SK-N-MC (cell line): ENCODE results near the gene RHOBTB1.

Source experiments
- DNase-seq: peaks from one replicate; pipeline ENCODE4 v3.0.0-alpha.2; 2011; ENCODE audit warnings: low read depth, low spot score
- H3K27ac ChIP-seq: fragments of 200-600 bp; sonication (generic); 2 replicates; pipeline ENCODE4 v1.5.1; 2016; ENCODE audit warnings: mixed run types
- H3K36me3 ChIP-seq: fragments of 200-600 bp; sonication (generic); 2 replicates; pipeline ENCODE4 v1.6.1; 2017; ENCODE audit warnings: antibody characterized with exemption, low read length, mixed read lengths; ENCODE audit not compliant: insufficient read depth
- H3K4me3 ChIP-seq: fragments of 200-600 bp; sonication (generic); 2 replicates; pipeline ENCODE4 v1.5.1; 2016
- H3K9ac ChIP-seq: fragments of 200-600 bp; sonication (generic); 2 replicates; pipeline ENCODE4 v1.8.0; 2017; ENCODE audit warnings: mixed run types, mixed read lengths; ENCODE audit not compliant: insufficient read length
- H3K9me3 ChIP-seq: fragments of 200-600 bp; sonication (generic); 2 replicates; pipeline ENCODE4 v1.6.1; 2017; ENCODE audit warnings: low read depth, mild to moderate bottlenecking, antibody characterized with exemption, low read length, moderate library complexity, mixed read lengths
- EZH2 ChIP-seq: fragments of 200-600 bp; sonication (generic); IDR thresholded peaks from one replicate; pipeline ENCODE4 v1.6.1; 2017; ENCODE audit warnings: antibody characterized with exemption
- FOXP2 ChIP-seq: optimal IDR thresholded peaks from 2 replicates; pipeline ENCODE3; 2011; ENCODE audit warnings: mild to moderate bottlenecking, moderate library complexity; ENCODE audit not compliant: insufficient read depth; ENCODE audit errors: extremely low read length, control extremely low read depth
- POLR2AphosphoS5 ChIP-seq: IDR thresholded peaks from 2 replicates; pipeline ENCODE4 v1.6.1; 2012; ENCODE audit warnings: mild to moderate bottlenecking, low read depth, low read length, borderline replicate concordance

The RHOBTB1 gene

GRCh38 chr10:60877777-60878120 is 66.2 kb downstream of the RHOBTB1 start:
- DNase-seq, result no peak
- no peaks in the 10 kb centered on the region for H3K36me3 ChIP-seq
- TF ChIP-seq POLR2AphosphoS5, result no peak
- TF ChIP-seq EZH2, result no peak
- TF ChIP-seq FOXP2, result no peak
- H3K4me3 ChIP-seq, result no peak overlapping the region
- H3K9ac ChIP-seq, result no peak overlapping the region
- H3K27ac ChIP-seq, result no peak overlapping the region
- H3K9me3 ChIP-seq, result no peaks in the 10 kb centered on the region

DNA sequence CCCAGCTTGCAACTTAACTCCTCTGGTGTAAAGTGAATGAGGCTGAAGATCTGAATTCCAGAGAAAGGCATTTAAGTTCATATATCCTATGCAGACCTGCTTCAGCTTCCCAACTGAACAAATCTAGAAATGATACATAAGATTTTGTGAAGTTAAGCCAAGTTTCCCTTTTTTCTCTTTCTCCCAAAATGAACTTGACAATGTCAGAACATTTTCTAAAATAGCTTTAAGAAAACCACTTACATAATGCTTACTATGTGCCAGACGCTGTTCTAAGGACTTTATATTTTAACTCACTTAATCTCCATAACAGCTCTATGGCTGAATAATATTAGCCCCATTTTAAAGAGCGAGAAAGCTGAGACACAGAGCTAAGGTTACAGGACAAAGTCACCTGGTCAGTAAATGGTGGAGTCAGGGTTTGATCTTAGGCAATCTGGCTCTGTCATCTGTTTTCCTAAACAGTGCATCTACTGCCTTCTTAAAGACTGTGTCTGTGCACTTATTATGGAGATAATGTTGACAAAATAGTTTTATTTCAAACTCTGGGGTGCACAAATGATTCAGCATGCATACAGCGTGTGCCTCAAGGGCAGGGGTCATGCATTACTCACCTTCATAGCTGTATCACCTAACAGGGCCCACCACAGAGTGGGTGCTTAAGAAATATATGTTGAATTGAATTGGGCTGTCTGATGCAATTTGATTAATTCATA is 66.8 kb downstream of the RHOBTB1 start:
- H3K36me3 ChIP-seq, result no peaks in the 10 kb centered on the region
- H3K9ac ChIP-seq, result no peak overlapping the region
- H3K27ac ChIP-seq, result no peak overlapping the region
- H3K4me3 ChIP-seq, result no peak overlapping the region
- no peaks in the 10 kb centered on the region for H3K9me3 ChIP-seq
- DNase-seq, result no peak
- TF ChIP-seq EZH2, result no peak
- no peak for TF ChIP-seq POLR2AphosphoS5
- TF ChIP-seq FOXP2, result no peak

DNA sequence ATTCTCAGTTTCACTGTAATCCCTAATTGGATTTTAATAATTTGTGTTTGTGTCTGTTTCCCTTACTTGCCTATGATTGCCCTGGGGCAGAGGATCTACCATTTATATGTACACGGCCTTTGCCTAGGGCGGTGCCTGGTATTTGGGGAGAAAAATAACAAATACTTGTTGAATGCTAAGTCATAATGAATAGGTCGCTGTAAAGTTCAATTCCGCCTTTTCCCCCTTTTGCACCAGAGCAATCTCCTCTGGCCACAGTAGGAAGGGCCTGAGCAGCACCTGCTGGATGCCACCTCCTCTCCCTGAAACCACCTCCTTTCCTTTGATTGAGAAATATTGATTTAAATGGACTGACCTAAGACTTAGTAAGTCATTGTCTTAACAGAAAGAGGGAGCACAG is 70.2 kb downstream of the RHOBTB1 start:
- no peak for DNase-seq
- no peak overlapping the region for H3K4me3 ChIP-seq
- no peaks in the 10 kb centered on the region for H3K36me3 ChIP-seq

GRCh38 chr10:60872451-60872850 is 71.5 kb downstream of the RHOBTB1 start:
- Histone ChIP-seq H3K27ac (no peak overlapping the region), H3K36me3 (no peaks in the 10 kb centered on the region), H3K9me3 (no peaks in the 10 kb centered on the region), H3K9ac (no peak overlapping the region), H3K4me3 (no peak overlapping the region)
- no peak for TF ChIP-seq POLR2AphosphoS5
- no peak for TF ChIP-seq EZH2
- TF ChIP-seq FOXP2, result no peak
- DNase-seq, result no peak

More for the DNA sequence above, 70.2 kb downstream of the RHOBTB1 start:
- TF ChIP-seq POLR2AphosphoS5, result no peak
- TF ChIP-seq EZH2, result no peak
- TF ChIP-seq FOXP2, result no peak
- H3K9me3 ChIP-seq, result no peaks in the 10 kb centered on the region
- H3K27ac ChIP-seq, result no peak overlapping the region
- H3K9ac ChIP-seq, result no peak overlapping the region

- DNase-seq, result no peak
- no peaks in the 10 kb centered on the region for H3K36me3 ChIP-seq
- TF ChIP-seq FOXP2, result no peak
- no peak for TF ChIP-seq POLR2AphosphoS5
- no peak for TF ChIP-seq EZH2
Measured at GRCh38 chr10:60871215-60871614, 72.8 kb downstream of the RHOBTB1 start.

GRCh38 chr10:60870803-60871202 is 73.2 kb downstream of the RHOBTB1 start:
- Histone ChIP-seq H3K9ac (no peak overlapping the region), H3K9me3 (no peaks in the 10 kb centered on the region), H3K27ac (no peak overlapping the region), H3K4me3 (no peak overlapping the region), H3K36me3 (no peaks in the 10 kb centered on the region)
- DNase-seq, result no peak
- TF ChIP-seq FOXP2 (no peak), POLR2AphosphoS5 (no peak), EZH2 (no peak)

More at GRCh38 chr10:60871215-60871614, 72.8 kb downstream of the RHOBTB1 start:
- no peak overlapping the region for H3K4me3 ChIP-seq
- H3K9ac ChIP-seq, result no peak overlapping the region
- no peaks in the 10 kb centered on the region for H3K9me3 ChIP-seq
- H3K27ac ChIP-seq, result no peak overlapping the region

- no peak for DNase-seq
- H3K36me3 ChIP-seq, result no peaks in the 10 kb centered on the region
- H3K27ac ChIP-seq, result no peak overlapping the region
- no peak for TF ChIP-seq EZH2
- no peak overlapping the region for H3K4me3 ChIP-seq
- H3K9me3 ChIP-seq, result no peaks in the 10 kb centered on the region
- no peak overlapping the region for H3K9ac ChIP-seq
Measured at GRCh38 chr10:60870416-60870728, 73.6 kb downstream of the RHOBTB1 start.

DNA sequence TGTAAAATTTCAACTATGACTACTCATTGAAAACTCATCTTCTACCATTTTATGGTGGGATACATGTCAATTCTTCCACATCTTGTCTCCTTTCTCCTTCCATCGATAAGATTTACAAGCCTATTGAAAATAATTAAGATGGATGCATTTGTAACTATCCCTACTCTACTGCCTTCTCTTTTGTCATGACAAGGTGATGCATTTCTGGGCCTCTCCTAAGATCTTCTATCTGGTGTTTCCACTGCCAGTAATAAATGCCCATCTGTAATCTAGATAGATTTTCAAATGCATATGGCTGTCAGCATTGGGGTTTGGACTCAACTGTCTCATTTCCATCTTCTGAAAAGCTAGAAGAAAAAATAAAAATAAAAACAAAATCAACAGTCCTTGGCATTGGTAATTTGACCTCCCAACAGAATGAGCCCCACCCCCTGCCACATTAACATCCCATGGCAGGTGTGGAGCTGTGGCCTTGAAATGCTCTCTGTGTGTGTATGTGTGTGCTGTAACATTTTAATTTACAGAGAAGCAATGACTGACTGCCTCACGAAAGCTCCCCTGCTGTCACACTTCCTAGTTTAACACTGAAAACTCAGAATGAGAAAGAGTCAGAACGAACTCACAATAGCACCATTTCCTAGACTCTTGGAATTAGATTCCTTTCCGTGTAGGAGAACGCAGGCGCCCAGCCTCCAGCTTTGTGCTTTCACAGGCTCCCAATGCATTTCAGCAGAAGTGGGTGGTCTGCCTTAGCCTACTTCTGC is 74.2 kb downstream of the RHOBTB1 start:
- no peaks in the 10 kb centered on the region for H3K9me3 ChIP-seq
- no peak for DNase-seq
- no peak for TF ChIP-seq POLR2AphosphoS5
- TF ChIP-seq FOXP2, result no peak
- no peak for TF ChIP-seq EZH2

More for the DNA sequence above, 74.2 kb downstream of the RHOBTB1 start:
- no peaks in the 10 kb centered on the region for H3K36me3 ChIP-seq
- H3K9ac ChIP-seq, result no peak overlapping the region
- H3K4me3 ChIP-seq, result no peak overlapping the region
- no peak overlapping the region for H3K27ac ChIP-seq
